ENCODE measurements around the gene SIX4.

The SIX4 gene

GRCh38 chr14:60695327-60695726, 28.8 kb downstream of the SIX4 start:
- H3K4me3 ChIP-seq (ENCODE audit: low read depth, low read length) = no peak overlapping the region
- no peak for TF ChIP-seq CTCF (IDR thresholded peaks at IDR 0.05; ENCODE audit: low read depth, low read length)

GRCh38 chr14:60691383-60692113, 32.6 kb downstream of the SIX4 start:
- TF ChIP-seq CTCF (IDR thresholded peaks at IDR 0.05; ENCODE audit: low read depth, low read length) = no peak
- H3K4me3 ChIP-seq (ENCODE audit: low read depth, low read length) = no peak overlapping the region

GRCh38 chr14:60686865-60687264, 37.3 kb downstream of the SIX4 start:
- no peak for TF ChIP-seq CTCF (IDR thresholded peaks at IDR 0.05; ENCODE audit: low read depth, low read length)
- no peak overlapping the region for H3K4me3 ChIP-seq (ENCODE audit: low read depth, low read length)

GRCh38 chr14:60684203-60684602, 39.9 kb downstream of the SIX4 start:
- TF ChIP-seq CTCF (IDR thresholded peaks at IDR 0.05; ENCODE audit: low read depth, low read length) = no peak

GRCh38 chr14:60681271-60681670, 42.9 kb downstream of the SIX4 start:
- no peak overlapping the region for H3K4me3 ChIP-seq (ENCODE audit: low read depth, low read length)
- TF ChIP-seq CTCF (IDR thresholded peaks at IDR 0.05; ENCODE audit: low read depth, low read length) = no peak

More at GRCh38 chr14:60684203-60684602, 39.9 kb downstream of the SIX4 start:
- no peak overlapping the region for H3K4me3 ChIP-seq (ENCODE audit: low read depth, low read length)

GRCh38 chr14:60680511-60680910, 43.6 kb downstream of the SIX4 start:
- no peak for TF ChIP-seq CTCF (IDR thresholded peaks at IDR 0.05; ENCODE audit: low read depth, low read length)
- H3K4me3 ChIP-seq (ENCODE audit: low read depth, low read length) = no peak overlapping the region

GRCh38 chr14:60679566-60680258, 44.4 kb downstream of the SIX4 start:
- no peak overlapping the region for H3K4me3 ChIP-seq (ENCODE audit: low read depth, low read length)
- TF ChIP-seq CTCF (IDR thresholded peaks at IDR 0.05; ENCODE audit: low read depth, low read length) = no peak
